Thyroid gland (tissue), 4 donors: ENCODE data around the gene EPYC. TPM values are rescaled to one million over a fixed set of nuclear protein-coding genes. Genes with fewer than 3 reads are reported as not detected.
A peak's percentile ranks its signal among the peaks of the same experiment; 100 is the strongest.

Experiments
- DNase-seq, 2 donors: peaks; one replicate each; pipeline ENCODE4 v3.0.0-alpha.2; 2019
- H3K27ac ChIP-seq, 3 donors: fragments of 200-600 bp; sonication (generic); 1 replicate in 2 of 3; 2 replicates in 1 of 3; pipeline ENCODE4 v1.5.1; 2016 to 2019; ENCODE audit warnings: mild to moderate bottlenecking in 1 of 3, moderate library complexity in 1 of 3
- H3K27me3 ChIP-seq: fragments of 200-600 bp; sonication (generic); one replicate; pipeline ENCODE4 v1.5.1; 2019
- H3K36me3 ChIP-seq, 2 donors: fragments of 200-600 bp; sonication (generic); one replicate each; pipeline ENCODE4 v1.5.1; 2016 to 2019
- H3K4me1 ChIP-seq, 2 donors: fragments of 200-600 bp; sonication (generic); one replicate each; pipeline ENCODE4 v1.5.1; 2017 to 2019
- H3K4me3 ChIP-seq, 3 donors: fragments of 200-600 bp; sonication (generic); replicated peaks in 1 of 3; 1 replicate in 2 of 3; 2 replicates in 1 of 3; pipeline ENCODE4 v1.5.1; 2016; ENCODE audit warnings: mild to moderate bottlenecking in 1 of 3
- H3K9me3 ChIP-seq: fragments of 200-600 bp; sonication (generic); one replicate; pipeline ENCODE4 v1.5.1; 2017
- POLR2A ChIP-seq, 2 donors: fragments of 450-650 bp; IDR thresholded peaks; one replicate each; pipeline ENCODE4 v1.6.1; 2017; ENCODE audit warnings: antibody characterized with exemption in 2 of 2, mild to moderate bottlenecking in 2 of 2, moderate library complexity in 1 of 2
- WGBS, 2 donors: methylation state at CpG; one replicate each; pipeline ENCODE4 v1.1.5; 2017; 5-methylcytosine and 5-hydroxymethylcytosine counted together
- intact Hi-C: fragments of 100-400 bp; cut with DNase I; formaldehyde crosslinking; loops from one replicate; pipeline ENCODE4 v1.15.1; 2023
- total RNA-seq, 4 donors: library from RNA; depleted of rRNA; stranded (reverse); fragments of >200 nt; gene quantifications; one replicate each; pipeline ENCODE4 v1.2.3, GENCODE V29; 2016
- TF ChIP-seq, protein P1 (sequence below), 6 experiments: fragments of 200-600 bp in 3 of 6; fragments of 450-650 bp in 3 of 6; sonication (generic) in 3 of 6; IDR thresholded peaks; one replicate each; pipeline ENCODE4 v1.5.1; 2016 to 2019; ENCODE audit warnings: antibody characterized with exemption in 6 of 6, mild to moderate bottlenecking in 2 of 6, inconsistent platforms in 1 of 6, moderate library complexity in 1 of 6

Gene EPYC
- total RNA-seq, 4 donors from 2014 or later, result not detected

DNA sequence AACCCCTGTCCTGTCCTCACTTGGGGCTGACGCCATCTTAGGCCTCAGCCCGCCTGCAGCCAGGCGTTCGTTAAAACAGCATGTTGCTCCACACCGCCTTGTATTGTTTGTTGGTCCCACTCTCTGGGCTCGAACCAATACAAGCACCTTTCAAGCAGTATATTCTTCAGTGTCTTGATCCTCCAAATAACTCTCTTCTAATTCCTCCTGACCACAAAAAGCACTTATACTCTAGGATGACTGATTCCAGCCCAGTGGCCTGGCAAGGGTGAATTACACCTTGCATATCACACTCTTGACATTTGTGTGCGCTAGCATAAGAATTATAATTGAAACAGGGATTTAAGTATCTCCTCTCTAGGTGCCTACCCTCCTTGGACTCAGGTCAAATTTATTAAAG is 56.9 kb downstream of the EPYC start:
- TF ChIP-seq, protein P1, sequence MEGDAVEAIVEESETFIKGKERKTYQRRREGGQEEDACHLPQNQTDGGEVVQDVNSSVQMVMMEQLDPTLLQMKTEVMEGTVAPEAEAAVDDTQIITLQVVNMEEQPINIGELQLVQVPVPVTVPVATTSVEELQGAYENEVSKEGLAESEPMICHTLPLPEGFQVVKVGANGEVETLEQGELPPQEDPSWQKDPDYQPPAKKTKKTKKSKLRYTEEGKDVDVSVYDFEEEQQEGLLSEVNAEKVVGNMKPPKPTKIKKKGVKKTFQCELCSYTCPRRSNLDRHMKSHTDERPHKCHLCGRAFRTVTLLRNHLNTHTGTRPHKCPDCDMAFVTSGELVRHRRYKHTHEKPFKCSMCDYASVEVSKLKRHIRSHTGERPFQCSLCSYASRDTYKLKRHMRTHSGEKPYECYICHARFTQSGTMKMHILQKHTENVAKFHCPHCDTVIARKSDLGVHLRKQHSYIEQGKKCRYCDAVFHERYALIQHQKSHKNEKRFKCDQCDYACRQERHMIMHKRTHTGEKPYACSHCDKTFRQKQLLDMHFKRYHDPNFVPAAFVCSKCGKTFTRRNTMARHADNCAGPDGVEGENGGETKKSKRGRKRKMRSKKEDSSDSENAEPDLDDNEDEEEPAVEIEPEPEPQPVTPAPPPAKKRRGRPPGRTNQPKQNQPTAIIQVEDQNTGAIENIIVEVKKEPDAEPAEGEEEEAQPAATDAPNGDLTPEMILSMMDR (IDR thresholded peaks at IDR 0.05), result no peak
- TF ChIP-seq POLR2A (IDR thresholded peaks at IDR 0.05), result no peak
- 63 to 75% methylated on average over 7 of the region's 7 CpGs for WGBS, 2 donors
- Histone ChIP-seq H3K27ac (no peak overlapping the region), H3K36me3 (no peaks in the 10 kb centered on the region), H3K27me3 (no peaks in the 10 kb centered on the region), H3K9me3 (no peaks in the 10 kb centered on the region), H3K4me3 (no peak overlapping the region), H3K4me1 (no peaks in the 10 kb centered on the region)
- intact Hi-C loops, result no loop called here
- peak in 1 of 2 donors; percentile 15 for DNase-seq

DNA sequence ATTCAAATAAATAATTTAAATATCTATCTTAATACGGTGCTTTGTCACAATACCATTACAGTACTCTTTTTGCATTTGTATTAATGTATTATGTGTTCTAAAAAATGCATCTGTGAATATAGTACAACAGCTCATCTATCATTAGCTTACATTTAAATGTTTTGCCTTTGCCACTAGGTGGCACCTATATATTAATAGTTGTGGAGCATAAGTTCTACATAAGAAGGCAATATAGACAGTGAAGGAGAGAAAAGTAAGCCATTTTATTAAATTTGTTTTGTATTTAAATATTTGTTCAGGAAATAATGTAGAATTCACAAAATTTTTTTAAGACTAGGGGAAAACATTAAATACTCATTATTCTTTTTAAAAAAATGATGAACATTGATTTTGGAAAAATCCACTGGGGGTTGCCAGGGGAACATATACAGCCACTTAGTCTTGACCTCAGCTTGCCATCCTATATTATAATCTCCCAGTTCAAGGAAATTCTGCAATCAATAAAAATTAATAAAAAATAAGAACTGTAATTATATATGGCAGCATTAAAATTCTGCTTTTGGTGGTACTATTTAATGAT is 59.6 kb downstream of the EPYC start:
- Histone ChIP-seq H3K27ac (no peak overlapping the region), H3K9me3 (no peaks in the 10 kb centered on the region), H3K4me3 (no peak overlapping the region), H3K27me3 (no peaks in the 10 kb centered on the region), H3K4me1 (no peaks in the 10 kb centered on the region), H3K36me3 (no peaks in the 10 kb centered on the region)
- WGBS, 2 donors, result 46 to 57% methylated on average over 1 of the region's 1 CpG
- TF ChIP-seq POLR2A (IDR thresholded peaks at IDR 0.05), result no peak
- TF ChIP-seq, protein P1 (IDR thresholded peaks at IDR 0.05), result peak in 3 of 6 experiments; percentile 19 to 38 (median 20)
- DNase-seq, result no peak
- intact Hi-C loops, result no loop called here

DNA sequence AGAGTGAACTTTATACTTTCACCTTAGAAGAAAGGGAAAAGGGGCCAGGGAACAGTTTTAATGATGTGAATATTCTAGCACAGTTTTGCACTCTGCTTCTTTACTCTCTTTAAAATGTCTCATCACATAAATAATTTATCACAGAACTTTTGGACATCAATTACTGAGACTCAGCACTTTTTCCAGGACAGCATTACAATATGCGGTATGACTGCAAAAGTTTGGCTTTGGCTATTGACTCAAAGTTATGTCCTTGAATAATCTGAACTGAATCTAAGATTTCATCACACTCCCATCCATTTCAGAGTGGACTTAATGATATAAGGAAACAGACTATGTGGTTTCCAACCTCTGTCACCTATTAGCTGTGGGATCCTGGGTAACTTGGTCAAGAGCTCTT is 61.5 kb downstream of the EPYC start:
- intact Hi-C loops, result no loop called here
- Histone ChIP-seq H3K27ac (no peak overlapping the region), H3K36me3 (no peaks in the 10 kb centered on the region), H3K9me3 (no peaks in the 10 kb centered on the region), H3K27me3 (no peaks in the 10 kb centered on the region), H3K4me1 (peaks cover 0 to 4% of the 10 kb centered on the region in 2 donors), H3K4me3 (no peak overlapping the region)
- WGBS, 2 donors, result 80 to 82% methylated on average over 1 of the region's 1 CpG
- TF ChIP-seq, protein P1 (IDR thresholded peaks at IDR 0.05), result no peak
- no peak for DNase-seq

DNA sequence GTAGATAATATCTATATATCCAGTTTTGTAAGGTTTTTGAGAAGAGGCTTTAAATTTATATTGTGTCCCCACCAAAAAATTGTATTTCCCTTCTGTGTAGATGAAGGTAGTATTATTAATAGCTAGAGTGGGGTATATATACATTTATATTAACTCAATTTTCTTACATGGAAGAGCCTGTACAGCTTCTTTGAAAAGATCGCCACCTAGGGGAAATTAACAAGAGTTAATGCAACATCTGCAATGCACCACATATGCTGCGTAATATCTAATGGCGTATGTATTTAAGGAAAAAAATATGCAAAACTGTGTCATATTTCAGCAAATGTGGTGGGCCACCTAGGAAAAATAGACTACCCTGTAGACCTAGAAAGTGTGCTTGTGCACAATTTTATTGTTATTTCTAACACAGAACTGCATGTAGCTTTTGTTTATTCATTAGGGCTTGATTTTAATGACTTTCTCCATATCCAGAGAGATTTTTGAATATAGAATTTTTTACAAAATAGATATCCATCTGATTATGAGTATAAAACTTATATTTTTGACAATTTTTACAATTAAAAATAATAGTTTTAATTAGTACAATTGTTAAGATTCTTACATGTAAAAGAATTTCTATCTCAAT is 63.8 kb downstream of the EPYC start:
- H3K9me3 ChIP-seq, result no peaks in the 10 kb centered on the region
- no peak for DNase-seq

DNA sequence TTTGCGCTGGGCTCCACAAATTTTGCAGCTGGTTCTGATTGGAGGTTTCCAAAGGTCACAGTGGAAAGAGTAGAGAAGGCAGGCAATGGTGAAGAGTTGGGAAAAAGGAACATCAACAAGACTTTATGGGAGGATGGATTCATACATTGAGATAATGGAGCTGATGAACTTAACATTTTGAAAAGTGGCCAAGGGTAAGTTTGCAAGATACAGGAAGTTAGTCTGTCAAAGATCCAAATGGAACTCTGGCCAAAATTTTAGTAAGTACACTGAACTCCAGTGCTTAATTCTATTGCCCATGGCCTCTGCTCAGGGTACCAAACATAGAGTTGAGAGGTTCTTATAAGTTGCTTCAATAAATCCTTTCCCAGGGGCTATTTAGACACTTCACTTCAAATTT is 65.4 kb downstream of the EPYC start:
- WGBS, 2 donors, result 80 to 90% methylated on average over 1 of the region's 1 CpG
- TF ChIP-seq, protein P1 (IDR thresholded peaks at IDR 0.05), result no peak
- TF ChIP-seq POLR2A (IDR thresholded peaks at IDR 0.05), result no peak
- DNase-seq, result no peak

More for the DNA sequence above, 63.8 kb downstream of the EPYC start:
- no peak overlapping the region for H3K4me3 ChIP-seq
- peaks cover 0 to 4% of the 10 kb centered on the region in 2 donors for H3K4me1 ChIP-seq
- WGBS, 2 donors, result 69% methylated on average over 3 of the region's 3 CpGs
- no peak overlapping the region for H3K27ac ChIP-seq
- intact Hi-C loops, result no loop called here
- TF ChIP-seq POLR2A (IDR thresholded peaks at IDR 0.05), result no peak
- TF ChIP-seq, protein P1 (IDR thresholded peaks at IDR 0.05), result peak in 1 of 6 experiments; percentile 48
- no peaks in the 10 kb centered on the region for H3K36me3 ChIP-seq
- H3K27me3 ChIP-seq, result no peaks in the 10 kb centered on the region

More for the DNA sequence above, 65.4 kb downstream of the EPYC start:
- no peaks in the 10 kb centered on the region for H3K9me3 ChIP-seq
- H3K27ac ChIP-seq, result no peak overlapping the region
- H3K27me3 ChIP-seq, result no peaks in the 10 kb centered on the region
- H3K36me3 ChIP-seq, result no peaks in the 10 kb centered on the region
- H3K4me3 ChIP-seq, result no peak overlapping the region
- H3K4me1 ChIP-seq, result peaks cover 0 to 4% of the 10 kb centered on the region in 2 donors
- intact Hi-C loops, result no loop called here
